Heart right ventricle (tissue), 16 donors: ENCODE data around the gene HP. TPM values are rescaled to one million over a fixed set of nuclear protein-coding genes. Genes with fewer than 3 reads are reported as not detected.
A peak's percentile ranks its signal among the peaks of the same experiment; 100 is the strongest.

ENCODE experiments used
- ATAC-seq, 8 donors: fragments of 200-7000 bp; cut with Tn5 transposase; one replicate each; pipeline ENCODE4 v1.9.1; 2020; ENCODE audit warnings: mild to moderate bottlenecking in 8 of 8, moderate library complexity in 8 of 8, moderate number of reproducible peaks in 1 of 8
- DNase-seq, 2 donors: peaks; one replicate each; pipeline ENCODE4 v3.0.0-alpha.2; 2020
- H3K27ac ChIP-seq, 10 donors: fragments of 200-600 bp; sonication (generic) in 2 of 10; one replicate each; pipeline versions ENCODE4 v1.5.0 to v1.8.0; 2020 to 2022; ENCODE audit warnings: mild to moderate bottlenecking in 3 of 10
- H3K27me3 ChIP-seq, 7 donors: fragments of 200-600 bp; one replicate each; pipeline ENCODE4 v1.8.0; 2021 to 2022; ENCODE audit warnings: mild to moderate bottlenecking in 2 of 7
- H3K36me3 ChIP-seq, 9 donors: fragments of 200-600 bp; sonication (generic) in 1 of 9; one replicate each; pipeline versions ENCODE4 v1.5.0 to v1.8.0; 2020 to 2022; ENCODE audit warnings: mild to moderate bottlenecking in 2 of 9
- H3K4me1 ChIP-seq, 9 donors: fragments of 200-600 bp; sonication (generic) in 1 of 9; one replicate each; pipeline versions ENCODE4 v1.5.0 to v1.8.0; 2020 to 2022; ENCODE audit warnings: mild to moderate bottlenecking in 4 of 9
- H3K4me3 ChIP-seq, 10 donors: fragments of 200-600 bp; sonication (generic) in 2 of 10; one replicate each; pipeline versions ENCODE4 v1.5.0 to v1.8.0; 2020 to 2022; ENCODE audit warnings: mild to moderate bottlenecking in 7 of 10, moderate library complexity in 2 of 10
- H3K9me3 ChIP-seq, 11 donors: fragments of 200-600 bp in 10 of 11; sonication (generic) in 2 of 11; one replicate each; pipeline versions ENCODE4 v1.5.0 to v1.8.0; 2013 to 2022; ENCODE audit warnings: mild to moderate bottlenecking in 2 of 11, control low read depth in 1 of 11, moderate library complexity in 1 of 11
- WGBS, 2 donors: extraction: QIAGEN DNeasy Blood & Tissue Kit; methylation state at CpG; one replicate each; pipeline ENCODE4 v1.1.7; 2013; ENCODE audit warnings: inconsistent platforms in 1 of 2; 5-methylcytosine and 5-hydroxymethylcytosine counted together
- intact Hi-C, 10 donors: fragments of 100-400 bp; cut with DNase I; formaldehyde crosslinking; loops; one replicate each; pipeline versions ENCODE4 v1.11.1 to v1.14.2; 2022
- polyA plus RNA-seq, 2 donors: library from polyadenylated mRNA; stranded (reverse); fragments of 200-250 nt; gene quantifications; one replicate each; pipeline ENCODE4 v1.2.3, GENCODE V29; 2013
- total RNA-seq, 10 donors: library from RNA; stranded (reverse); fragmentation: NEBNext Ultra II Directional in 3 of 10; extraction: Animal tissue kit (Norgen Biotek cat#: 25700) in 3 of 10; gene quantifications; one replicate each; pipeline versions ENCODE4 v1.2.1 to v1.2.4, GENCODE V29; 2021 to 2023
- TF ChIP-seq, protein P1 (sequence below), 9 donors: fragments of 200-600 bp; sonication (generic) in 2 of 9; IDR thresholded peaks; one replicate each; pipeline versions ENCODE4 v1.5.0 to v1.8.0; 2021 to 2022; ENCODE audit warnings: antibody characterized with exemption in 9 of 9, mild to moderate bottlenecking in 5 of 9, moderate library complexity in 1 of 9
- donor health status: Arrhythmogenic right ventricular cardiomyopathy.
- donor health status: ischemic (EF 13 %, LVEDD 7.1; RV severe dilation, severe dysfunction).
- donor health status: healthy with polysubstance abuse.
- donor health status: DM: no; HTN: yes; CAD: no.
- donor health status: DM: no; HTN: no; CAD: no.
- donor health status: ischemic (EF 25% LVEDD 6.9; RV normal size, moderate dysfunction).
- donor health status: ischemic (EF 25% LVEDD 5.7; RV mildly dilated, moderate dysfunction).
- donor health status: healthy.
- donor health status: DM: yes; HTN: yes; CAD: no.
- donor health status: Ischemic cardiomyopathy.
- donor health status: ischemic (EF 35%, LVEDD 5.7; RV mildly dilated, moderate dysfunction).
- donor health status: nonischemic (EF 11% LVEDD 7.7; RV severe dilation, severe dysfunction).
- donor health status: DM: yes; HTN: yes; CAD: no.
- donor health status: PGD.
- donor health status: ischemic (EF 29% LVEDD 5.4; RV normal size, mild dysfunction).
- donor health status: nonischemic (EF 23%, LVEDD 6.1; RV moderate dilation, normal function).

HP gene
- total and polyA plus RNA-seq, 12 donors: 0.47 to 26.6 (median 5.0) TPM

DNA sequence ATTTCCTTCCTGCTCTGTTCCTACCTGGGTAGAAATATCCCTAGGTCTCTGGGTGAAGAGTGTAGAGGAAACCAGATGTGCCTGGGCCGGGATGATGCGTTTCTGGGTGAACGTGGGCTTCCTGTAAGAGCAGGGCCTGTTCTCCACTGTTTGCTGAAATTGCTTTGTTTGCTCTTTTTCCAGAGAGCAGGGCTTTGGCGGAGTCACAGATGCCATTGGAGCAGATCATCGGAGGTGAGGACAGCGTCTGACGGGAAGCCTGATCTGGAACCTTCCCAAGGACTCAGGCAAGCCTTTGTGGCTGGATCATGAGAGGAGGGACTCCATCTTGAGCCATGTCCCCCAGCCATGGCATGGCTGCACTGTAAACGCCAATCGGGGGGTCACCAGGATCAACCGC, 30.3 kb upstream of the HP start:
- ATAC-seq (no peak), DNase-seq (no peak)
- Histone ChIP-seq H3K9me3 (no peaks in the 10 kb centered on the region), H3K4me1 (no peaks in the 10 kb centered on the region), H3K27ac (no peak overlapping the region), H3K4me3 (no peak overlapping the region), H3K36me3 (peaks cover 0 to 85% (median 20%) of the 10 kb centered on the region in 9 donors), H3K27me3 (no peaks in the 10 kb centered on the region)
- 83% methylated on average over 10 of the region's 10 CpGs for WGBS, 2 donors
- intact Hi-C loops: no loop called here
- TF ChIP-seq, protein P1, sequence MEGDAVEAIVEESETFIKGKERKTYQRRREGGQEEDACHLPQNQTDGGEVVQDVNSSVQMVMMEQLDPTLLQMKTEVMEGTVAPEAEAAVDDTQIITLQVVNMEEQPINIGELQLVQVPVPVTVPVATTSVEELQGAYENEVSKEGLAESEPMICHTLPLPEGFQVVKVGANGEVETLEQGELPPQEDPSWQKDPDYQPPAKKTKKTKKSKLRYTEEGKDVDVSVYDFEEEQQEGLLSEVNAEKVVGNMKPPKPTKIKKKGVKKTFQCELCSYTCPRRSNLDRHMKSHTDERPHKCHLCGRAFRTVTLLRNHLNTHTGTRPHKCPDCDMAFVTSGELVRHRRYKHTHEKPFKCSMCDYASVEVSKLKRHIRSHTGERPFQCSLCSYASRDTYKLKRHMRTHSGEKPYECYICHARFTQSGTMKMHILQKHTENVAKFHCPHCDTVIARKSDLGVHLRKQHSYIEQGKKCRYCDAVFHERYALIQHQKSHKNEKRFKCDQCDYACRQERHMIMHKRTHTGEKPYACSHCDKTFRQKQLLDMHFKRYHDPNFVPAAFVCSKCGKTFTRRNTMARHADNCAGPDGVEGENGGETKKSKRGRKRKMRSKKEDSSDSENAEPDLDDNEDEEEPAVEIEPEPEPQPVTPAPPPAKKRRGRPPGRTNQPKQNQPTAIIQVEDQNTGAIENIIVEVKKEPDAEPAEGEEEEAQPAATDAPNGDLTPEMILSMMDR (IDR thresholded peaks at IDR 0.05): no peak

DNA sequence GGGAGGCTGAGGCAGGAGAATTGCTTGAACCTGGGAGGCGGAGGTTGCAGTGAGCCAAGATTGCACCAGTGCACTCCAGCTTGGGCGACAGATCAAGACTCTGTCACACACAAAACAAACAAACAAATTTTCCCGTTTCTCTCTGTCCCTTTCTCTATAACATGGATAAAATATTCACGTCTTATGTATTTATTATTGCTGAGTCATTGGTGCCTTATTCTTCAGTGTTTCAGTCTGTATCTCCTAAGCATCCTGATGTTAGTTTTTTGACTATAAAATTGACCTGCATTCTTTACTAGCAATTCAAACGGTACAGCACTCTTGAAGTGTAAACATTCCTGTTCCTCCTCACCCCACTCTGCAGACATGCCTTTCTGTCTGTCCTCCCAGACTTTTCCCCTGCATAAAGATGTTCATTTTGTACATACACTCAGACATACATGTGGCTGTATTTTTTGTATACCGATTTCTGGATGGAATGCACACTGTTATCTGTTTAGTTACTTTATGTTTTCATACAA, 29.4 kb upstream of the HP start:
- intact Hi-C loops: no loop called here
- WGBS, 2 donors: 80 to 81% methylated on average over 6 of the region's 6 CpGs
- DNase-seq (no peak), ATAC-seq (no peak)
- no peak overlapping the region for H3K4me3 ChIP-seq
- H3K27me3 ChIP-seq: no peaks in the 10 kb centered on the region
- no peaks in the 10 kb centered on the region for H3K4me1 ChIP-seq
- no peaks in the 10 kb centered on the region for H3K9me3 ChIP-seq
- no peak overlapping the region for H3K27ac ChIP-seq
- peaks cover 0 to 76% (median 20%) of the 10 kb centered on the region in 9 donors for H3K36me3 ChIP-seq
- TF ChIP-seq, protein P1 (IDR thresholded peaks at IDR 0.05): no peak

DNA sequence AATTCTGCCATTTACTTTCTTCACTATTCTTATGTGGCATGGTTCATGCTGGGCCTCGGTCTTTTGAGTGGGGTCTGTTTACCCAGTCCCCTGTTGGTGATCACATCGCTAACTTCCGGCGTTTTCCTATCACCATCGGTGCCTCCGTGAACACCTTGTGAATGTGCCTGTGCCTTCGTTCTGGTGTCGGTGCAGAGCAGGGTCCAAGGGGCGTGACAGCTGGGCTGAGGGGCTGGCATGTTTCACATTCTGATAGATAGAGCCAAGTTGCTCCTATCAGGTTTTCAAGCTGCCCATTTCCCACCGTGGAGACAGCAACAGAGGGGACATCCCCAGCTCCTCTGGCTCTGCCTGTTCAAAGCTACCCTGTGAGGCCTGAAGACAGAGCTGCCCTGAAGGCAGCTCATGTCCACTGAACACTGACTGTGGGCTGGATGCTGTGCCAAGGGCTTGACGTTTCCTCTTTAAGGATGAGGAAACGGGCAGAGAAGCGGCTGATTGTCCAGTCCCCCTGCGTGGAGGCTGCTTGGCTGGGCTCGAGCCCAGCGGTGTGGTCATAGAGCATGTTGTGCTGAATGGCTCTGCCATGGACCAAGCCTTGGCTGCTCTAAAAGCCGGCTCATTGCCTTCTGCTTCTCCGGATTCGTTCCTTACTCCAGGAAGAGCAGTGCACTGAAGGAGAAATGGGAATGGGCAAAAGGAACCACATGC, 28.7 kb upstream of the HP start:
- WGBS, 2 donors: 79 to 84% methylated on average over 19 of the region's 19 CpGs
- no peak overlapping the region for H3K4me3 ChIP-seq
- H3K36me3 ChIP-seq: peaks cover 0 to 74% (median 20%) of the 10 kb centered on the region in 9 donors
- H3K9me3 ChIP-seq: no peaks in the 10 kb centered on the region
- H3K27ac ChIP-seq: no peak overlapping the region
- TF ChIP-seq, protein P1 (IDR thresholded peaks at IDR 0.05): no peak
- intact Hi-C loops: no loop called here
- ATAC-seq (peak in 1 of 8 donors; percentile 17), DNase-seq (no peak)
- no peaks in the 10 kb centered on the region for H3K4me1 ChIP-seq
- H3K27me3 ChIP-seq: no peaks in the 10 kb centered on the region

DNA sequence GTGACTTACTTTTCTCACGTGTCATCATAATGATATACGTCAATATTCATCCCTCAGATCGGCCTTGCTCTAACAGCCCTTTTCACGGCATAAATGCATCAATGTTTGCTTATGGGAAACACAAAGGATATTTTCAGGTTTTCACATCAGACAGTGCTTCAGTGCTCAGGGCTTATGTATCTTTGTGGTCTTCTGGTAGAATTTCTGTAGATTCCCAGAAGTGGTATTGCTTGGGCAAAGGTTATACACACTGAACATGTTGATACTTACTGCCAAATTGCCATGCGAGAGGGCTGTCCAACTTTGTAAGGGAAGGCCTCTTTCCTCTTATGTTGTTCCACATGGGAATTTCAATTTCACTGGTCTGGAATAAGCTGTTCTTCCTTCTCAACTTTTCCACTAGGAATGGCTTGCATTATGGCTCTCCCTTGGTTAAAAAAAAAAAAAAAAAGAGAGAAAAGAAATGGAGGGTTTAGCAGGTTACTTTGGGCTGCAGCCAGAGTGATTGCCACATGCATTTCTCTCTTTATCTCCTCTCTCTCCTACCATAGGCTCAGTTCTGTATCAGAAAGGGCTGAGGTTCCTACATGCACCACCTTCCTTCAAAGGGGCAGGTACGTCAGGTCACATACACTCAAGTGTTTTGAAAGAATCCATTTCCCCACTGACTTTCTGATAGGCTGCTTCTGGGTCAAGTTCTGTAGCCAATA, 26.5 kb upstream of the HP start:
- TF ChIP-seq, protein P1 (IDR thresholded peaks at IDR 0.05): no peak
- intact Hi-C loops: no loop called here
- ATAC-seq (no peak), DNase-seq (no peak)
- WGBS, 2 donors: 94 to 96% methylated on average over 6 of the region's 6 CpGs
- Histone ChIP-seq H3K27me3 (no peaks in the 10 kb centered on the region), H3K36me3 (peaks cover 0 to 51% (median 14%) of the 10 kb centered on the region in 9 donors), H3K4me3 (no peak overlapping the region), H3K4me1 (no peaks in the 10 kb centered on the region), H3K9me3 (no peaks in the 10 kb centered on the region), H3K27ac (no peak overlapping the region)
